GM21526 (cell line): ENCODE measurements around the gene GPR35.

Experiments
- ATAC-seq: cut with Tn5 transposase; IDR thresholded peaks from one replicate; pipeline ENCODE4 v1.9.1; 2021; ENCODE audit warnings: moderate library complexity; ENCODE audit not compliant: unreplicated experiment, low FRiP score

GPR35 gene

GRCh38 chr2:240637116-240637900 is 12.0 kb downstream of the GPR35 start:
- ATAC-seq = no peak

- ATAC-seq = no peak
Measured at GRCh38 chr2:240637901-240638345, 12.6 kb downstream of the GPR35 start.

- no peak for ATAC-seq
Measured at GRCh38 chr2:240638512-240639160, 13.4 kb downstream of the GPR35 start.

GRCh38 chr2:240639566-240639965 is 14.3 kb downstream of the GPR35 start:
- ATAC-seq = no peak

- no peak for ATAC-seq
Measured at GRCh38 chr2:240640939-240641338, 15.7 kb downstream of the GPR35 start.

- no peak for ATAC-seq
Measured at GRCh38 chr2:240642061-240642805, 17.0 kb downstream of the GPR35 start.

GRCh38 chr2:240642806-240643092 is 17.5 kb downstream of the GPR35 start:
- no peak for ATAC-seq

GRCh38 chr2:240643093-240643810 is 18.0 kb downstream of the GPR35 start:
- no peak for ATAC-seq

- no peak for ATAC-seq
Measured at GRCh38 chr2:240643811-240644150, 18.5 kb downstream of the GPR35 start.

GRCh38 chr2:240644171-240644651 is 18.9 kb downstream of the GPR35 start:
- no peak for ATAC-seq

GRCh38 chr2:240644859-240645301 is 19.6 kb downstream of the GPR35 start:
- ATAC-seq = no peak

- ATAC-seq = no peak
Measured at GRCh38 chr2:240645346-240645745, 20.1 kb downstream of the GPR35 start.

- no peak for ATAC-seq
Measured at GRCh38 chr2:240645801-240646175, 20.5 kb downstream of the GPR35 start.

- ATAC-seq = no peak
Measured at GRCh38 chr2:240646176-240646899, 21.1 kb downstream of the GPR35 start.

GRCh38 chr2:240646900-240647502 is 21.7 kb downstream of the GPR35 start:
- no peak for ATAC-seq

- no peak for ATAC-seq
Measured at GRCh38 chr2:240647503-240648154, 22.3 kb downstream of the GPR35 start.

GRCh38 chr2:240648155-240648649 is 22.9 kb downstream of the GPR35 start:
- ATAC-seq = no peak

- ATAC-seq = no peak
Measured at GRCh38 chr2:240648650-240649275, 23.5 kb downstream of the GPR35 start.

- no peak for ATAC-seq
Measured at GRCh38 chr2:240649331-240649730, 24.1 kb downstream of the GPR35 start.
